CD14-positive monocyte (primary cell): ENCODE results near the gene PROZ. TPM values are rescaled to one million over a fixed set of nuclear protein-coding genes. Genes with fewer than 3 reads are reported as not detected.

ENCODE experiments used
- DNase-seq, 3 donors: peaks; one replicate each; pipeline ENCODE4 v3.0.0-alpha.2; 2011 to 2022
- H2AFZ ChIP-seq: 2 replicates; pipeline ENCODE4 v1.6.0; 2012; ENCODE audit warnings: mild to moderate bottlenecking, low read depth, low read length, inconsistent platforms; ENCODE audit not compliant: insufficient read depth, poor library complexity, severe bottlenecking
- H3K27ac ChIP-seq, 2 donors: 1 replicate in 1 of 2; 2 replicates in 1 of 2; pipeline ENCODE4 v1.5.1; 2012 to 2013; ENCODE audit warnings: low read length in 2 of 2, control low read depth in 1 of 2, inconsistent platforms in 1 of 2, low read depth in 1 of 2, mild to moderate bottlenecking in 1 of 2
- H3K27me3 ChIP-seq, 2 donors: one replicate each; pipeline versions ENCODE4 v1.6.0 to v1.6.1; 2011 to 2013; ENCODE audit warnings: low read length in 2 of 2; ENCODE audit not compliant: control insufficient read depth in 2 of 2, insufficient read depth in 2 of 2
- H3K36me3 ChIP-seq, 2 donors: replicated peaks in 1 of 2; 1 replicate in 1 of 2; 2 replicates in 1 of 2; pipeline versions ENCODE4 v1.5.1 to v1.6.1; 2012 to 2013; ENCODE audit warnings: low read length in 2 of 2, control low read depth in 1 of 2, inconsistent platforms in 1 of 2, mild to moderate bottlenecking in 1 of 2; ENCODE audit not compliant: insufficient read depth in 2 of 2, control insufficient read depth in 1 of 2
- H3K4me1 ChIP-seq, 2 donors: 1 replicate in 1 of 2; 2 replicates in 1 of 2; pipeline versions ENCODE4 v1.5.1 to v1.6.1; 2012 to 2013; ENCODE audit warnings: low read length in 2 of 2, control low read depth in 1 of 2, inconsistent platforms in 1 of 2, mild to moderate bottlenecking in 1 of 2, moderate library complexity in 1 of 2; ENCODE audit not compliant: insufficient read depth in 2 of 2, control insufficient read depth in 1 of 2
- H3K4me2 ChIP-seq: replicated peaks from 2 replicates; pipeline ENCODE3; 2012; ENCODE audit warnings: low read length, moderate library complexity, mild to moderate bottlenecking; ENCODE audit not compliant: poor library complexity, severe bottlenecking; ENCODE audit errors: extremely low read depth
- H3K4me3 ChIP-seq, 3 experiments: fragments of 200-600 bp in 1 of 3; sonication (generic) in 1 of 3; replicated peaks in 1 of 3; 1 replicate in 2 of 3; 2 replicates in 1 of 3; pipeline ENCODE4 v1.5.1; 2011 to 2013; ENCODE audit warnings: low read length in 3 of 3, mild to moderate bottlenecking in 3 of 3, control low read depth in 2 of 3, low read depth in 2 of 3, inconsistent platforms in 1 of 3, moderate library complexity in 1 of 3
- H3K79me2 ChIP-seq: 2 replicates; pipeline ENCODE4 v1.6.0; 2012; ENCODE audit warnings: mild to moderate bottlenecking, control low read depth, inconsistent platforms, low read length, moderate library complexity; ENCODE audit not compliant: insufficient read depth
- H3K9ac ChIP-seq: 2 replicates; pipeline ENCODE4 v1.6.0; 2017; ENCODE audit warnings: low read length, mild to moderate bottlenecking; ENCODE audit not compliant: insufficient read depth, poor library complexity, severe bottlenecking
- H3K9me3 ChIP-seq, 2 donors: replicated peaks in 1 of 2; 1 replicate in 1 of 2; 2 replicates in 1 of 2; pipeline versions ENCODE4 v1.5.1 to v1.6.1; 2012 to 2013; ENCODE audit warnings: low read length in 2 of 2, control low read depth in 1 of 2; ENCODE audit not compliant: control insufficient read depth in 1 of 2, insufficient read depth in 1 of 2
- H4K20me1 ChIP-seq: 2 replicates; pipeline ENCODE4 v1.6.0; 2012; ENCODE audit warnings: mild to moderate bottlenecking, low read length, control low read depth, moderate library complexity; ENCODE audit not compliant: insufficient read depth
- H3K27ac Mint-ChIP-seq, 7 donors: one replicate each; pipeline ENCODE4 v1.8.0; 2020; ENCODE audit warnings: mild to moderate bottlenecking in 7 of 7, mixed read lengths in 7 of 7, moderate library complexity in 6 of 7, inconsistent platforms in 2 of 7
- H3K27me3 Mint-ChIP-seq, 3 donors: one replicate each; pipeline ENCODE4 v1.8.0; 2021 to 2022; ENCODE audit warnings: low read depth in 3 of 3, mild to moderate bottlenecking in 3 of 3, mixed read lengths in 3 of 3, moderate library complexity in 3 of 3, inconsistent platforms in 1 of 3
- H3K36me3 Mint-ChIP-seq, 2 donors: one replicate each; pipeline ENCODE4 v1.8.0; 2020; ENCODE audit warnings: mixed read lengths in 2 of 2, inconsistent platforms in 1 of 2, mild to moderate bottlenecking in 1 of 2
- H3K4me1 Mint-ChIP-seq: one replicate; pipeline ENCODE4 v1.8.0; 2020; ENCODE audit warnings: mild to moderate bottlenecking, mixed read lengths
- H3K4me3 Mint-ChIP-seq, 2 donors: one replicate each; pipeline ENCODE4 v1.8.0; 2020; ENCODE audit warnings: mild to moderate bottlenecking in 2 of 2, mixed read lengths in 2 of 2, moderate library complexity in 1 of 2
- H3K9me3 Mint-ChIP-seq, 7 donors: one replicate each; pipeline ENCODE4 v1.8.0; 2020 to 2022; ENCODE audit warnings: mixed read lengths in 7 of 7, mild to moderate bottlenecking in 6 of 7, moderate library complexity in 6 of 7, inconsistent platforms in 2 of 7
- WGBS: methylation state at CpG from one replicate; pipeline ENCODE4 v1.1.5; 2013; ENCODE audit warnings: missing lambda C conversion rate; ENCODE audit not compliant: insufficient coverage; 5-methylcytosine and 5-hydroxymethylcytosine counted together
- intact Hi-C, 2 donors: fragments of 100-400 bp; cut with micrococcal nuclease; formaldehyde crosslinking; loops; one replicate each; pipeline versions ENCODE4 v1.15.0 to v1.15.1; 2023
- polyA plus RNA-seq, 3 donors: library from polyadenylated mRNA; depleted of rRNA in 1 of 3; unstranded in 2 of 3; stranded (reverse) in 1 of 3; fragments of 300-500 nt in 2 of 3; fragments of >200 nt in 1 of 3; fragmentation: Illumina TruSeq in 2 of 3; gene quantifications; 1 replicate in 2 of 3; 2 replicates in 1 of 3; pipeline ENCODE4 v1.2.3, GENCODE V29; 2012 to 2021
- TF ChIP-seq, protein P1 (sequence below): fragments of 200-600 bp; IDR thresholded peaks from one replicate; pipeline ENCODE4 v1.8.0; 2022; ENCODE audit warnings: antibody characterized with exemption, mild to moderate bottlenecking

PROZ gene
- polyA plus RNA-seq, 3 donors: not detected

- no peaks in the 10 kb centered on the region for H3K9me3 ChIP-seq
- no peak overlapping the region for H3K4me2 ChIP-seq
- no peak overlapping the region for H3K9ac ChIP-seq
- no peak for DNase-seq
- Mint-ChIP-seq H3K27ac (peak overlapping the region in 1 of 7 donors; percentile 5), H3K4me1 (no peaks in the 10 kb centered on the region), H3K27me3 (peaks cover 9 to 19% (median 17%) of the 10 kb centered on the region in 3 donors), H3K9me3 (peaks cover 0 to 2% (median 0%) of the 10 kb centered on the region in 7 donors), H3K36me3 (no peaks in the 10 kb centered on the region), H3K4me3 (no peak overlapping the region)
- TF ChIP-seq, protein P1, sequence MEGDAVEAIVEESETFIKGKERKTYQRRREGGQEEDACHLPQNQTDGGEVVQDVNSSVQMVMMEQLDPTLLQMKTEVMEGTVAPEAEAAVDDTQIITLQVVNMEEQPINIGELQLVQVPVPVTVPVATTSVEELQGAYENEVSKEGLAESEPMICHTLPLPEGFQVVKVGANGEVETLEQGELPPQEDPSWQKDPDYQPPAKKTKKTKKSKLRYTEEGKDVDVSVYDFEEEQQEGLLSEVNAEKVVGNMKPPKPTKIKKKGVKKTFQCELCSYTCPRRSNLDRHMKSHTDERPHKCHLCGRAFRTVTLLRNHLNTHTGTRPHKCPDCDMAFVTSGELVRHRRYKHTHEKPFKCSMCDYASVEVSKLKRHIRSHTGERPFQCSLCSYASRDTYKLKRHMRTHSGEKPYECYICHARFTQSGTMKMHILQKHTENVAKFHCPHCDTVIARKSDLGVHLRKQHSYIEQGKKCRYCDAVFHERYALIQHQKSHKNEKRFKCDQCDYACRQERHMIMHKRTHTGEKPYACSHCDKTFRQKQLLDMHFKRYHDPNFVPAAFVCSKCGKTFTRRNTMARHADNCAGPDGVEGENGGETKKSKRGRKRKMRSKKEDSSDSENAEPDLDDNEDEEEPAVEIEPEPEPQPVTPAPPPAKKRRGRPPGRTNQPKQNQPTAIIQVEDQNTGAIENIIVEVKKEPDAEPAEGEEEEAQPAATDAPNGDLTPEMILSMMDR: no peak
- H3K4me1 ChIP-seq: no peaks in the 10 kb centered on the region
- H3K4me3 ChIP-seq: no peak overlapping the region
- no peaks in the 10 kb centered on the region for H3K79me2 ChIP-seq
- H3K27ac ChIP-seq: no peak overlapping the region
- no peaks in the 10 kb centered on the region for H3K36me3 ChIP-seq
- WGBS: 92% methylated on average over 19 of the region's 29 CpGs
- intact Hi-C loops: no loop called here
- no peaks in the 10 kb centered on the region for H3K27me3 ChIP-seq
- no peaks in the 10 kb centered on the region for H4K20me1 ChIP-seq
- H2AFZ ChIP-seq: no peak overlapping the region
Measured at GRCh38 chr13:113123226-113124201, 34.9 kb upstream of the PROZ start.

- no peak overlapping the region for H3K4me2 ChIP-seq
- TF ChIP-seq, protein P1: no peak
- Mint-ChIP-seq H3K36me3 (no peaks in the 10 kb centered on the region), H3K9me3 (peaks cover 0 to 8% (median 3%) of the 10 kb centered on the region in 7 donors), H3K27ac (no peak overlapping the region), H3K4me1 (peaks cover 4% of the 10 kb centered on the region), H3K27me3 (peaks cover 16 to 27% (median 17%) of the 10 kb centered on the region in 3 donors), H3K4me3 (no peak overlapping the region)
- no peak for DNase-seq
- H3K27ac ChIP-seq: no peak overlapping the region
- no peaks in the 10 kb centered on the region for H3K36me3 ChIP-seq
- H3K4me1 ChIP-seq: peaks cover 0 to under 1% of the 10 kb centered on the region in 2 donors
- H3K27me3 ChIP-seq: peaks cover 0 to 4% of the 10 kb centered on the region in 2 donors
- no peaks in the 10 kb centered on the region for H3K79me2 ChIP-seq
- no peak overlapping the region for H3K9ac ChIP-seq
- H3K4me3 ChIP-seq: no peak overlapping the region
- intact Hi-C loops: no loop called here
- no peak overlapping the region for H2AFZ ChIP-seq
- WGBS: 93% methylated on average over 18 of the region's 19 CpGs
- no peaks in the 10 kb centered on the region for H4K20me1 ChIP-seq
- no peaks in the 10 kb centered on the region for H3K9me3 ChIP-seq
Measured at GRCh38 chr13:113124211-113124970, 34.1 kb upstream of the PROZ start.
